GM18526 (cell line): ENCODE measurements around the gene PLRG1.

Source experiments
- POLR2A ChIP-seq: IDR thresholded peaks from 3 replicates; pipeline ENCODE4 v1.6.1; 2011; ENCODE audit not compliant: insufficient read length; ENCODE audit errors: extremely low read depth

Gene PLRG1

GRCh38 chr4:154551872-154552686 lies 1.9 kb upstream of the PLRG1 start:
- TF ChIP-seq POLR2A, result no peak

- no peak for TF ChIP-seq POLR2A
These were observed 4.5 kb downstream of the PLRG1 start for GRCh38 chr4:154545689-154546088.

DNA sequence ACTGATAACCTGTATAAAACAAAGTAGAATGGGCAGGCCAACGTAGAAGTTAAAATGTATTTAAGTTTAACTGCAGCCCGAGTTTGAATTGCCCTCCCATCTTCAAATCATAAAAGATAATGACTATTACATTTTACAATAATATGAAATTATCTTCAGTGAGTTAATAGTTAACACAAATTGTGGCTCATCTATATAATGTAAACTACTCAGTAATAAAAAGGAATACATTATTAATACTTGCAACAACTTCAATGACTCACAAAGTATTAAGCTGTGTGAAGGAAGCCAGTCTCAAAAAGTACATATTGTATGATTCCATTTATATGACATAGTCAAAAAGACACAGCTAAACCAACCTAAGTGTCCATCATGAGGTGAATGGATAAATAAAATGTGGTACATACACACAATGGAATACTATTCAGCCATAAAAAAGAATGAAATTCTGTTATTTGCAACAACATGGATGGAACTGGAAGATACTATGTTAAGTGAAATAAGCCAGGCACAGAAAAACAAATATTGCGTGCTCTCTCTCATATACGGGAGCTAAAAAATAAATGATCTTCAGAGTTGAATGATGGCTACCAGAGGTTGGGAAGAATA lies 7.8 kb downstream of the PLRG1 start:
- TF ChIP-seq POLR2A, result no peak

DNA sequence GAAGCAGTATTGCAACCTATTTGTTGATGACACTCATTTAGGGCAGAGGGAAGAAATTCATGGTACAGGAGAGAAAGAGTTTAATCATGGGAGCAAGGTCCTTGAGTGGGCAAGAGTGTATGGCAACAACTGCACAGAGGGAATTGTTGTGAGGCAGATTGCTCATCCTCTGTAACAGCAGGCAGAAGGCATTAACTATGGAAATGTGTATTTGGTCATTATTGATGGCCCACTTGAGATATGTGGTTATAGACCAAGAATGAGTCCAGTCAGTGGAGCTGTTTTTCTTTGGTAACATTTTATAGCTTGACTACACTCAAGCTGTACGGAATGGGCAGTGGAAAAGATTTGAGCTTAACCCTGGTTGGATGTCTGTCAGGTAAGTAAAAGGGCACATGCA lies 15.9 kb downstream of the PLRG1 start:
- no peak for TF ChIP-seq POLR2A

DNA sequence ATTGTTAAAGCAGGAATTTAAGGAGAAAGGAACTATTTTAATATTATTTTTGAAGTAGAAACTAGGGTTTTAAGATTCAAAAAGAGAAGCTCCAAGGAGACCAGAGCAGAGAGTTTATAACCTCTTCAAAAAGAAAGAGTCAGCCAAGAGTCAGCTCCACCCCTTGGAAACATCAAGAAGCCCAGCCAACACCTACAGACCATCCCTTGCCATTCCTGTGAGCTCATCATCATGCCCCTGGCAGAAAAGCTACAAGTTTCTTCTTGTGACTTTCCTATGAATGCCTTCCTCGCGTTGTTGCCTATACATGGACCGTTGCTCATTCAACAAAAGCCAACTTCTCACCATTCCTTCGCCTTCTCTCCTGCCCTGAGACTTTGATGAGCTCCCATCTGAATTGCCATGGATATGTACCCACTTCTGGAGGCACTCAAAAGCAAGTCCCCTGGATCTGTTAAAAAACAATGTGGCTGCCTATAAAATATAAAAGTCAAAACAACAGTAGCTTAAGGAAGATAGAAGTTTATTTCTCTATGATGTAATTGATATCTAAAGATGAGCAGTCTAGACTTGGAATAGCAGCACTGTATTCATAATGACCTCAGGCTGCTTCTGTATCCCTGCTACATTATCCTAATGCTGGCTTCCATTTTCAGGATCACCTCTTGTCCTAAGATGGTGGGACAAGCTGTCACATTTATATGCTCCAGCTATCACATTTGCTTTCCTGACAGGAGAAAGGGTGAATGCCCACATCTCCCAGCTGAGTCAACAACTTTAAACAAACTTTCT lies 20.3 kb downstream of the PLRG1 start:
- TF ChIP-seq POLR2A, result no peak

- no peak for TF ChIP-seq POLR2A
These were observed 21.3 kb downstream of the PLRG1 start for GRCh38 chr4:154528869-154529268.

DNA sequence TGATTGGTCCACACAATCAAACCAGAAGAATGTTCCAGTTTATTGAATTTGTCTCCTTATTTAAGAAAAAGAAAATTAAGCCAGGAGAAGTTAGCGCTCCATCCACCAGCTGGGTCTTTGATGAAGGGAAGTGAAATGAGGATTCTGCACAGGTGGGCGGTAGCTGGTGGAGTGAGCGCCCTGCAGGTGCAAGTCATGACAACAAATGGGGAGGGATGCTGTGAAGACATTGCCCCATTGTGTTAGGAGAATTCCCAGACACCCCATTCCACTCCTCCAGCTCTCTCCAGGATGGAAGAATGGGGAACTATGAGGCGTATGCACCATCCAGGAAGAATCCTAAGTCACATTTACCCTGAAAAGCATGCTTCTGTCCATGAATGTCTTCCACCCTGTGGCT lies 22.9 kb downstream of the PLRG1 start:
- TF ChIP-seq POLR2A, result no peak

- no peak for TF ChIP-seq POLR2A
These were observed 24.0 kb downstream of the PLRG1 start for GRCh38 chr4:154526151-154526550.

- TF ChIP-seq POLR2A, result no peak
These were observed 28.6 kb downstream of the PLRG1 start for GRCh38 chr4:154521607-154522006.

DNA sequence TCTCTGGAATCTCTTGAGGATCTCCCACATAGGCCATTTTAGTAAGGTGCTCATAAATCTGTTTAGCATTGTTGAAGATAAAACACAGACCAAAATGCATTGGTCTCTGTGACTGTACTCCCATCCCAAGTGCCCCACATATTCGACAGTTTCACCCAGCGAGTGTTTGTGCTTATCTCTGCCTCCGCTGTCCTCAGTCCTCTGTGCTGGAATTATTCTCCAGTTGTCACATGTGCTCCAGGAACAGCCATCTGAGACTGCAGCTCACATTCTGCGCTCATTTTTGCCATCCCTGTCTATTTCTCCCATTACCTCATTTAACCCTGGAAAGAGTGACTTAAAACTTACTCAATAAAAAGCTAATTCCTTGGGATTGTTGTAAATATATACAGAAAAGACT lies 31.0 kb downstream of the PLRG1 start:
- no peak for TF ChIP-seq POLR2A

- no peak for TF ChIP-seq POLR2A
These were observed 32.6 kb downstream of the PLRG1 start for GRCh38 chr4:154517591-154517990.

- no peak for TF ChIP-seq POLR2A
These were observed 33.7 kb downstream of the PLRG1 start for GRCh38 chr4:154516318-154517029.

- TF ChIP-seq POLR2A, result no peak
These were observed 38.2 kb downstream of the PLRG1 start for GRCh38 chr4:154511981-154512380.

- TF ChIP-seq POLR2A, result no peak
These were observed 38.7 kb downstream of the PLRG1 start for GRCh38 chr4:154511548-154511947.

DNA sequence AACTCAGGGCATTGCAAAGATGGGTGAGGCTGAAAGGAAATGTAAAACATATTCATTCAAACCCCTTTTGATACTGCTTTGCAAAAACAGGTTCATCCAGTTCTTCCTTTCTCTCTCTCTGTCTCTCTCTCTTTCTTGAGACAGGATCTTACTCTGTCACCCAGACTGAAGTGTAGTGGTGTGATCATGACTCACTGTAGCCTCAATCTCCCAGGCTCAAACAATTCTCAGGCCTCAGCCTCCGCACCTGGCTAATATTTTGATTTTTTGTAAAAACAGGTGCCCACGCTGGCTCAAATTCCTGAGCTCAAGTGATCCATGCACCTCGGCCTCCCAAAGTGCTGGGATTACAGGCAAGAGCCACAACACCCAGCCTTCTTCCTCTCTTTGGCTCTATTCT lies 43.0 kb downstream of the PLRG1 start:
- TF ChIP-seq POLR2A, result no peak

DNA sequence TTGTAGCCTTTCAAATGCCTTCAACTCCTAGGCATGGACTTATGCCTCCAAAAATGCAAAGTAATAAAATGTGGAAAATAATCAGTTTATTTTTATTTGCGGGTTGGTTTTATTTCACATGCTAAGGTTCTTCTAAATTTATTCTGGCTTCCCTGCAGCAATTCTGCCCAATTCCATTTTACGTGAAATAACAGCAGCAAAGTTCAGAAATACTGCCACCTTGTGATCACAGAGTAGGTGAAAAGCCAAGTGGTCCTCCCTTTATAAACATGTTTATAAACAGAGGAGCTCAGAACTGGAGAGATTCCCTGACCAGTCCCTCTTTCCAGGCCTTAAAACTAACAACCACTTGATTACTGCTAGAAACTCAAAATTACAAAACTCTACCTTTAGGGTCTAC lies 43.9 kb downstream of the PLRG1 start:
- no peak for TF ChIP-seq POLR2A

DNA sequence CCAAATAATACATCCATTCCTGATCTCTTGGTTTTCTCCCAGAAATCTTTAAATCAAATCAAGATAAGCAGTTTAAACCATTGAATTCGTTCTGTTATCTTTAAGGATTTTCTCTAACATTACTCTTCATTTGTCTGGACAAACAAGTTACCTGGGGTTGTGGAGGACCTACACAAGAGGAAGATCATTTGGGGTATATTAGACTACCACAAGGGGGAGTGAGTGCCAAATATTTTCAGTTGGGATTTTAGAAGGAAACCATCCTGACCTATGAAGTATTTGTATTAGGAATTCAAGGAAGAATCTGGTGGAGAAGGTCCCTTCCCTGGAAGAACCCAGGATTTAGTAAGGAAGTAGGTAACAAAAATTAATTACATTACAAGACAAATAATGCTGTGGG lies 46.6 kb downstream of the PLRG1 start:
- TF ChIP-seq POLR2A, result no peak
